Measurements from ENCODE around the gene RHBDF1. TPM values are rescaled to one million over a fixed set of nuclear protein-coding genes. Genes with fewer than 3 reads are reported as not detected.

Gene RHBDF1
- total RNA-seq, 4 donors from 2014 or later, result 5.6 to 22.6 (median 9.1) TPM

DNA sequence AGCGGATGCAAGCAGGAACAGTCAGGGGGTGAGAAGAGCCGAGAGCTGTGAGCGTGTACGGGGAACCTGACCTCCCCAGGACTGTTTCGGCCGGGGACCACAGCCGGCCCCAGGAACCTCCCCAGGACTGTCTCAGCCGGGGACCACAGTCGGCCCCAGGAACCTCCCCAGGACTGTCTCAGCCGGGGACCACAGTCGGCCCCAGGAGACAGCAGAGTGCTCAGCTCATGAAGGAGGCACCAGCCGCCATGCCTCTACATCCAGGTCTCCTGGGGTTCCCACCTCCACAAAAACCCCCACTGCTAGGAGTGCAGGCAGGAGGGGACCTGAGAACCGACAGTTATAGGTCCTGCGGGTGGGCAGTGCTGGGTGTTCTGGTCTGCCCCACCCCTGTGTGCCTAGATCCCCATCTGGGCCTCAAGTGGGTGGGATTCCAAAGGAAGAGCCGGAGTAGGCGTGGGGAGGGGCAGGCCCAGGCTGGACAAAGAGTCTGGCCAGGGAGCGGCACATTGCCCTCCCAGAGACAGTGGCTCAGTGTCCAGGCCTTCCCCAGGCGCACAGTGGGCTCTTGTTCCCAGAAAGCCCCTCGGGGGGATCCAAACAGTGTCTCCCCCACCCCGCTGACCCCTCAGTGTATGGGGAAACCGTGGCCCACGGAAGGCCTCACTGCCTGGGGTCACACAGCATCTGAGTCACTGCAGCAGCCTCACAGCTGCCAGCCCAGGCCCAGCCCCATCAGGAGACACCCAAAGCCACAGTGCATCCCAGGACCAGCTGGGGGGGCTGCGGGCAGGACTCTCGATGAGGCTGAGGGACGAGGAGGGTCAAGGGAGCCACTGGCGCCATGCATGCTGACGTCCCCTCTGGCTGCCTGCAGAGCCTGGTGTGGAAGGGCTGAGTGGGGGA, 4.3 kb downstream of the RHBDF1 start:
- ATAC-seq, result no peak
- H3K9me3 ChIP-seq, result no peaks in the 10 kb centered on the region
- intact Hi-C loops (cut with DNase I; ENCODE audit: low total_unique reads), result no loop called here
- in situ Hi-C loops (cut with MboI; ENCODE audit: low sequenced_read_pairs in 4 of 4), result no loop called here
- no peak overlapping the region for H3K4me3 ChIP-seq
- H3K4me1 ChIP-seq, result peaks cover 47 to 49% of the 10 kb centered on the region in 2 donors
- H3K27me3 ChIP-seq, result no peaks in the 10 kb centered on the region
- H3K36me3 ChIP-seq, result peaks cover 0 to 11% of the 10 kb centered on the region in 2 donors
- TF ChIP-seq POLR2A (IDR thresholded peaks at IDR 0.05), result no peak
- TF ChIP-seq, protein P1, sequence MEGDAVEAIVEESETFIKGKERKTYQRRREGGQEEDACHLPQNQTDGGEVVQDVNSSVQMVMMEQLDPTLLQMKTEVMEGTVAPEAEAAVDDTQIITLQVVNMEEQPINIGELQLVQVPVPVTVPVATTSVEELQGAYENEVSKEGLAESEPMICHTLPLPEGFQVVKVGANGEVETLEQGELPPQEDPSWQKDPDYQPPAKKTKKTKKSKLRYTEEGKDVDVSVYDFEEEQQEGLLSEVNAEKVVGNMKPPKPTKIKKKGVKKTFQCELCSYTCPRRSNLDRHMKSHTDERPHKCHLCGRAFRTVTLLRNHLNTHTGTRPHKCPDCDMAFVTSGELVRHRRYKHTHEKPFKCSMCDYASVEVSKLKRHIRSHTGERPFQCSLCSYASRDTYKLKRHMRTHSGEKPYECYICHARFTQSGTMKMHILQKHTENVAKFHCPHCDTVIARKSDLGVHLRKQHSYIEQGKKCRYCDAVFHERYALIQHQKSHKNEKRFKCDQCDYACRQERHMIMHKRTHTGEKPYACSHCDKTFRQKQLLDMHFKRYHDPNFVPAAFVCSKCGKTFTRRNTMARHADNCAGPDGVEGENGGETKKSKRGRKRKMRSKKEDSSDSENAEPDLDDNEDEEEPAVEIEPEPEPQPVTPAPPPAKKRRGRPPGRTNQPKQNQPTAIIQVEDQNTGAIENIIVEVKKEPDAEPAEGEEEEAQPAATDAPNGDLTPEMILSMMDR (IDR thresholded peaks at IDR 0.05 in 4 of 5, conservative IDR thresholded peaks at IDR 0.05 in 1 of 5), result no peak
- peak overlapping the region in 3 of 4 donors; percentile 8 to 14 (median 10) for H3K27ac ChIP-seq
- DNase-seq, result no peak

- H3K4me1 ChIP-seq, result peaks cover 44 to 47% of the 10 kb centered on the region in 2 donors
- TF ChIP-seq, protein P1 (IDR thresholded peaks at IDR 0.05 in 4 of 5, conservative IDR thresholded peaks at IDR 0.05 in 1 of 5), result no peak
- no peak for TF ChIP-seq POLR2A (IDR thresholded peaks at IDR 0.05)
- peak in 1 of 2 donors; percentile 73 for DNase-seq
- H3K27me3 ChIP-seq, result no peaks in the 10 kb centered on the region
- H3K9me3 ChIP-seq, result no peaks in the 10 kb centered on the region
- in situ Hi-C loops (cut with MboI; ENCODE audit: low sequenced_read_pairs in 4 of 4), result no loop called here
- no peak overlapping the region for H3K4me3 ChIP-seq
- peak overlapping the region in 3 of 4 donors; percentile 8 to 14 (median 10) for H3K27ac ChIP-seq
- ATAC-seq, result no peak
- intact Hi-C loops (cut with DNase I; ENCODE audit: low total_unique reads), result no loop called here
- H3K36me3 ChIP-seq, result peaks cover 0 to 19% of the 10 kb centered on the region in 2 donors
These were observed 5.1 kb downstream of the RHBDF1 start for GRCh38 chr16:67183-67791.

- Histone ChIP-seq H3K9me3 (no peaks in the 10 kb centered on the region), H3K36me3 (peaks cover 0 to 26% of the 10 kb centered on the region in 2 donors), H3K27ac (peak overlapping the region in 1 of 4 donors; percentile 14), H3K4me1 (peaks cover 42 to 45% of the 10 kb centered on the region in 2 donors), H3K27me3 (no peaks in the 10 kb centered on the region), H3K4me3 (no peak overlapping the region)
- ATAC-seq (no peak), DNase-seq (no peak)
- intact Hi-C loops (cut with DNase I; ENCODE audit: low total_unique reads) (no loop called here), in situ Hi-C loops (cut with MboI; ENCODE audit: low sequenced_read_pairs in 4 of 4) (no loop called here)
- TF ChIP-seq, protein P1 (IDR thresholded peaks at IDR 0.05 in 4 of 5, conservative IDR thresholded peaks at IDR 0.05 in 1 of 5), result peak in 1 of 5 experiments; percentile 10
- no peak for TF ChIP-seq POLR2A (IDR thresholded peaks at IDR 0.05)
These were observed 5.9 kb downstream of the RHBDF1 start for GRCh38 chr16:66309-67182.

GRCh38 chr16:65745-66144, 6.7 kb downstream of the RHBDF1 start:
- DNase-seq (peak; percentile 65 to 80), ATAC-seq (peak; percentile 46 to 65)
- H3K9me3 ChIP-seq, result no peaks in the 10 kb centered on the region
- H3K4me3 ChIP-seq, result no peak overlapping the region
- H3K27ac ChIP-seq, result peak overlapping the region in 1 of 4 donors; percentile 1
- no peaks in the 10 kb centered on the region for H3K27me3 ChIP-seq
- peaks cover 34 to 37% of the 10 kb centered on the region in 2 donors for H3K4me1 ChIP-seq
- H3K36me3 ChIP-seq, result peaks cover 0 to 34% of the 10 kb centered on the region in 2 donors
- in situ Hi-C loops (cut with MboI; ENCODE audit: low sequenced_read_pairs in 4 of 4) (no loop called here), intact Hi-C loops (cut with DNase I; ENCODE audit: low total_unique reads) (loop anchor here (1.0 kb wide), 1 partner anchor 32 kb away; no protein-coding TSS in a partner anchor)
- TF ChIP-seq, protein P1 (IDR thresholded peaks at IDR 0.05 in 4 of 5, conservative IDR thresholded peaks at IDR 0.05 in 1 of 5), result peak; percentile 98 to 99 (median 99)
- TF ChIP-seq POLR2A (IDR thresholded peaks at IDR 0.05), result no peak
